MM.1S (cell line): ENCODE results near the gene PDZRN4.

Source experiments
- EZH2phosphoT487 ChIP-seq: fragments of 300-600 bp; sonication (generic); IDR thresholded peaks from 2 replicates; pipeline ENCODE4 v1.6.1; 2018; ENCODE audit warnings: antibody characterized with exemption, low read length
- TF ChIP-seq, protein P1 (sequence below): fragments of 300-600 bp; sonication (generic); IDR thresholded peaks from 2 replicates; pipeline ENCODE4 v1.5.1; 2016; ENCODE audit warnings: antibody characterized with exemption, low read length, mixed read lengths

DNA sequence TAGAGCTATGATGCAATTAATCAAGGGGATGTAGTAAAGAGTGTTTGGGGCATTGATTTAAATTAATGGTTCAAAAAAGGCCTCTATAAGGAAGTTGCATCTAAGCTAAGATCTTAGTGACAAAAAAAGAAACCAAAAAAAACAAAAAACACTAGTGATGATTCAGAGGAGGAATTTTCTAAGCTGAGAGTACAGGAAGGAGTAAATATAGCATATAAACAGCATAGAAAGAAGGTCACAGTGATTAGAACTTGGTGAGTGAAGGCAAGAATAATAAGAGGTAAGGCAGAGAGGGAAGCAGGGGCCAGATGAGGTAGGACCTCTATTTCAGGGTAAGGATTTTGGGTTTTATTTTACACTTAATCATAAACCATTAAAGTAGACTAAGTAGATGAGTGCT is 48.0 kb upstream of the PDZRN4 start:
- TF ChIP-seq EZH2phosphoT487 = no peak
- TF ChIP-seq, protein P1, sequence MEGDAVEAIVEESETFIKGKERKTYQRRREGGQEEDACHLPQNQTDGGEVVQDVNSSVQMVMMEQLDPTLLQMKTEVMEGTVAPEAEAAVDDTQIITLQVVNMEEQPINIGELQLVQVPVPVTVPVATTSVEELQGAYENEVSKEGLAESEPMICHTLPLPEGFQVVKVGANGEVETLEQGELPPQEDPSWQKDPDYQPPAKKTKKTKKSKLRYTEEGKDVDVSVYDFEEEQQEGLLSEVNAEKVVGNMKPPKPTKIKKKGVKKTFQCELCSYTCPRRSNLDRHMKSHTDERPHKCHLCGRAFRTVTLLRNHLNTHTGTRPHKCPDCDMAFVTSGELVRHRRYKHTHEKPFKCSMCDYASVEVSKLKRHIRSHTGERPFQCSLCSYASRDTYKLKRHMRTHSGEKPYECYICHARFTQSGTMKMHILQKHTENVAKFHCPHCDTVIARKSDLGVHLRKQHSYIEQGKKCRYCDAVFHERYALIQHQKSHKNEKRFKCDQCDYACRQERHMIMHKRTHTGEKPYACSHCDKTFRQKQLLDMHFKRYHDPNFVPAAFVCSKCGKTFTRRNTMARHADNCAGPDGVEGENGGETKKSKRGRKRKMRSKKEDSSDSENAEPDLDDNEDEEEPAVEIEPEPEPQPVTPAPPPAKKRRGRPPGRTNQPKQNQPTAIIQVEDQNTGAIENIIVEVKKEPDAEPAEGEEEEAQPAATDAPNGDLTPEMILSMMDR = no peak
